ENCODE data around the gene GOLT1B. TPM values are rescaled to one million over a fixed set of nuclear protein-coding genes. Genes with fewer than 3 reads are reported as not detected.
A peak's percentile ranks its signal among the peaks of the same experiment; 100 is the strongest.

The GOLT1B gene
- total and polyA plus RNA-seq, 9 donors, result 13.6 to 29.6 (median 18.4) TPM

- TF ChIP-seq POLR2A (IDR thresholded peaks at IDR 0.05) (no peak), EP300 (IDR thresholded peaks at IDR 0.05) (no peak), CTCF (IDR thresholded peaks at IDR 0.05) (no peak)
- WGBS, 3 donors, result 0 to 1% (median 0%) methylated on average over 55 to 57 of the region's 57 CpGs
- peak in 3 of 5 donors; percentile 23 to 37 (median 24) for DNase-seq
- no peaks in the 10 kb centered on the region for H3K9me3 ChIP-seq
- peak overlapping the region; percentile 37 for H3K4me3 ChIP-seq
- H3K27ac ChIP-seq, result no peak overlapping the region
- no peaks in the 10 kb centered on the region for H3K4me1 ChIP-seq (ENCODE audit: insufficient read depth)
- H3K27me3 ChIP-seq, result no peaks in the 10 kb centered on the region
- intact Hi-C loops (cut with DNase I), result no loop called here
- no peaks in the 10 kb centered on the region for H3K36me3 ChIP-seq
Observed at GRCh38 chr12:21527451-21528180, 26.0 kb downstream of the GOLT1B start.

GRCh38 chr12:21528953-21529352, 27.4 kb downstream of the GOLT1B start:
- Histone ChIP-seq H3K4me1 (ENCODE audit: insufficient read depth) (no peaks in the 10 kb centered on the region), H3K36me3 (no peaks in the 10 kb centered on the region), H3K9me3 (no peaks in the 10 kb centered on the region), H3K27ac (no peak overlapping the region), H3K4me3 (no peak overlapping the region), H3K27me3 (no peaks in the 10 kb centered on the region)
- TF ChIP-seq CTCF (IDR thresholded peaks at IDR 0.05) (no peak), EP300 (IDR thresholded peaks at IDR 0.05) (no peak), POLR2A (IDR thresholded peaks at IDR 0.05) (no peak)
- intact Hi-C loops (cut with DNase I), result no loop called here
- 61 to 66% (median 61%) methylated on average over 5 of the region's 5 CpGs for WGBS, 3 donors
- no peak for DNase-seq

GRCh38 chr12:21529456-21529855, 27.9 kb downstream of the GOLT1B start:
- WGBS, 3 donors, result 87 to 95% (median 89%) methylated on average over 2 of the region's 2 CpGs
- Histone ChIP-seq H3K27ac (no peak overlapping the region), H3K4me1 (ENCODE audit: insufficient read depth) (no peaks in the 10 kb centered on the region), H3K4me3 (no peak overlapping the region), H3K9me3 (no peaks in the 10 kb centered on the region), H3K36me3 (no peaks in the 10 kb centered on the region), H3K27me3 (no peaks in the 10 kb centered on the region)
- no peak for TF ChIP-seq POLR2A (IDR thresholded peaks at IDR 0.05)
- no peak for TF ChIP-seq EP300 (IDR thresholded peaks at IDR 0.05)
- no peak for TF ChIP-seq CTCF (IDR thresholded peaks at IDR 0.05)
- intact Hi-C loops (cut with DNase I), result no loop called here
- no peak for DNase-seq

- Histone ChIP-seq H3K4me1 (ENCODE audit: insufficient read depth) (no peaks in the 10 kb centered on the region), H3K27ac (no peak overlapping the region), H3K36me3 (no peaks in the 10 kb centered on the region), H3K27me3 (no peaks in the 10 kb centered on the region), H3K9me3 (no peaks in the 10 kb centered on the region), H3K4me3 (no peak overlapping the region)
- WGBS, 3 donors, result 89 to 93% (median 91%) methylated on average over 5 of the region's 5 CpGs
- no peak for TF ChIP-seq EP300 (IDR thresholded peaks at IDR 0.05)
- intact Hi-C loops (cut with DNase I), result no loop called here
- DNase-seq, result no peak
Observed at GRCh38 chr12:21538061-21538653, 36.6 kb downstream of the GOLT1B start.

GRCh38 chr12:21539797-21540196, 38.2 kb downstream of the GOLT1B start:
- no peak overlapping the region for H3K27ac ChIP-seq
- no peaks in the 10 kb centered on the region for H3K36me3 ChIP-seq
- no peak for DNase-seq
- no peak overlapping the region for H3K4me3 ChIP-seq
- TF ChIP-seq EP300 (IDR thresholded peaks at IDR 0.05) (no peak), POLR2A (IDR thresholded peaks at IDR 0.05) (no peak), CTCF (IDR thresholded peaks at IDR 0.05) (no peak)
- H3K27me3 ChIP-seq, result no peaks in the 10 kb centered on the region
- no peaks in the 10 kb centered on the region for H3K9me3 ChIP-seq
- intact Hi-C loops (cut with DNase I), result no loop called here
- H3K4me1 ChIP-seq (ENCODE audit: insufficient read depth), result no peaks in the 10 kb centered on the region
